T-cell (primary cell): Measurements from ENCODE around the gene PP2D1. TPM values are rescaled to one million over a fixed set of nuclear protein-coding genes. Genes with fewer than 3 reads are reported as not detected.

Source experiments
- ATAC-seq, 4 experiments: fragments of 200-7000 bp in 3 of 4; fragments of 150-1000 bp in 1 of 4; cut with Tn5 transposase; replicated peaks in 1 of 4; 1 replicate in 3 of 4; 2 replicates in 1 of 4; pipeline ENCODE4 v1.10.0; 2021; ENCODE audit warnings: moderate library complexity in 3 of 4, mild to moderate bottlenecking in 2 of 4, moderate number of reproducible peaks in 1 of 4
- CTCF ChIA-PET, 2 donors: fragments of 300-600 bp; sonication (Branson Sonifier 250); formaldehyde crosslinking; loops; one replicate each; lab custom pipeline; 2022; ENCODE audit warnings: antibody characterized with exemption in 2 of 2; lab: Charles Lee
- POLR2A ChIA-PET, 2 donors: fragments of 300-600 bp; sonication (Branson Sonifier 250); formaldehyde crosslinking; loops; one replicate each; lab custom pipeline; 2022; ENCODE audit warnings: antibody characterized with exemption in 2 of 2; lab: Charles Lee
- DNase-seq, 35 experiments: peaks; one replicate each; pipeline versions ENCODE4 v3.0.0 to v3.0.0-alpha.2; 2013 to 2023
- H3K27ac ChIP-seq: one replicate; pipeline ENCODE4 v1.5.1; 2013; ENCODE audit warnings: low read length
- H3K27me3 ChIP-seq, 2 experiments: replicated peaks in 1 of 2; 1 replicate in 1 of 2; 2 replicates in 1 of 2; pipeline versions ENCODE4 v1.6.1 to v1.7.0; 2013; ENCODE audit warnings: low read length in 1 of 2, mixed read lengths in 1 of 2; ENCODE audit not compliant: control insufficient read depth in 2 of 2, insufficient read depth in 2 of 2; ENCODE audit errors: extremely low read depth in 1 of 2
- H3K36me3 ChIP-seq, 2 donors: 1 replicate in 1 of 2; 2 replicates in 1 of 2; pipeline versions ENCODE4 v1.6.1 to v1.7.0; 2013; ENCODE audit warnings: low read length in 1 of 2; ENCODE audit not compliant: control insufficient read depth in 2 of 2, insufficient read depth in 1 of 2; ENCODE audit errors: extremely low read depth in 1 of 2
- H3K4me1 ChIP-seq, 2 experiments: 1 replicate in 1 of 2; 2 replicates in 1 of 2; pipeline versions ENCODE4 v1.6.1 to v1.7.0; 2013; ENCODE audit warnings: low read length in 2 of 2, mixed read lengths in 1 of 2; ENCODE audit not compliant: insufficient read depth in 2 of 2, control insufficient read depth in 1 of 2; ENCODE audit errors: extremely low read depth in 1 of 2
- H3K4me3 ChIP-seq, 2 donors: 1 replicate in 1 of 2; 2 replicates in 1 of 2; pipeline versions ENCODE4 v1.5.1 to v1.7.0; 2013; ENCODE audit warnings: mild to moderate bottlenecking in 2 of 2, low read length in 1 of 2, moderate library complexity in 1 of 2; ENCODE audit not compliant: control insufficient read depth in 1 of 2; ENCODE audit errors: extremely low read depth in 1 of 2
- H3K9me3 ChIP-seq: 2 replicates; pipeline ENCODE4 v1.7.0; 2013
- H3K27ac Mint-ChIP-seq, 2 donors: one replicate each; pipeline ENCODE4 v1.8.0; 2020 to 2021; ENCODE audit warnings: mild to moderate bottlenecking in 2 of 2, mixed read lengths in 2 of 2
- H3K27me3 Mint-ChIP-seq, 2 donors: one replicate each; pipeline ENCODE4 v1.8.0; 2021 to 2022; ENCODE audit warnings: mixed read lengths in 2 of 2
- H3K36me3 Mint-ChIP-seq: one replicate; pipeline ENCODE4 v1.8.0; 2021; ENCODE audit warnings: mixed read lengths
- H3K4me1 Mint-ChIP-seq, 3 donors: one replicate each; pipeline ENCODE4 v1.8.0; 2020 to 2022; ENCODE audit warnings: mixed read lengths in 3 of 3, mild to moderate bottlenecking in 1 of 3
- H3K4me3 Mint-ChIP-seq, 3 donors: one replicate each; pipeline ENCODE4 v1.8.0; 2020 to 2022; ENCODE audit warnings: mild to moderate bottlenecking in 3 of 3, mixed read lengths in 3 of 3, moderate library complexity in 3 of 3
- H3K9me3 Mint-ChIP-seq, 3 donors: one replicate each; pipeline ENCODE4 v1.8.0; 2020 to 2022; ENCODE audit warnings: mixed read lengths in 3 of 3
- WGBS: methylation state at CpG from one replicate; pipeline ENCODE4 v1.1.5; 2013; ENCODE audit warnings: missing lambda C conversion rate; ENCODE audit not compliant: insufficient coverage; 5-methylcytosine and 5-hydroxymethylcytosine counted together
- total RNA-seq, 35 experiments: library from RNA in 6 of 35; stranded (reverse) in 6 of 35; fragments of 120-200 nt in 1 of 35; gene quantifications; one replicate each; pipeline versions ENCODE4 v1.2.1 to v1.2.4 and lab custom pipeline; 2013 to 2026

The PP2D1 gene
- total RNA-seq, 5 donors from 2014 or later (not counting 1 experiment from before 2014, with no cell fraction given), result not detected

- Mint-ChIP-seq H3K27ac (no peak overlapping the region), H3K9me3 (no peaks in the 10 kb centered on the region), H3K27me3 (no peaks in the 10 kb centered on the region), H3K4me1 (peaks cover 35 to 41% (median 39%) of the 10 kb centered on the region in 3 donors), H3K4me3 (no peak overlapping the region), H3K36me3 (peaks cover 9% of the 10 kb centered on the region)
- no peak overlapping the region for H3K4me3 ChIP-seq
- no peaks in the 10 kb centered on the region for H3K36me3 ChIP-seq
- POLR2A ChIA-PET, result no interaction called here
- WGBS, result 86% methylated on average over 2 of the region's 3 CpGs
- H3K4me1 ChIP-seq, result peaks cover 0 to 61% of the 10 kb centered on the region in 2 experiments
- ATAC-seq (no peak), DNase-seq (no peak)
- no peaks in the 10 kb centered on the region for H3K9me3 ChIP-seq
- H3K27me3 ChIP-seq, result no peaks in the 10 kb centered on the region
- peak overlapping the region; percentile 74 for H3K27ac ChIP-seq
- CTCF ChIA-PET, result no interaction called here
These were observed 43.8 kb upstream of the PP2D1 start for GRCh38 chr3:20055842-20056241.

DNA sequence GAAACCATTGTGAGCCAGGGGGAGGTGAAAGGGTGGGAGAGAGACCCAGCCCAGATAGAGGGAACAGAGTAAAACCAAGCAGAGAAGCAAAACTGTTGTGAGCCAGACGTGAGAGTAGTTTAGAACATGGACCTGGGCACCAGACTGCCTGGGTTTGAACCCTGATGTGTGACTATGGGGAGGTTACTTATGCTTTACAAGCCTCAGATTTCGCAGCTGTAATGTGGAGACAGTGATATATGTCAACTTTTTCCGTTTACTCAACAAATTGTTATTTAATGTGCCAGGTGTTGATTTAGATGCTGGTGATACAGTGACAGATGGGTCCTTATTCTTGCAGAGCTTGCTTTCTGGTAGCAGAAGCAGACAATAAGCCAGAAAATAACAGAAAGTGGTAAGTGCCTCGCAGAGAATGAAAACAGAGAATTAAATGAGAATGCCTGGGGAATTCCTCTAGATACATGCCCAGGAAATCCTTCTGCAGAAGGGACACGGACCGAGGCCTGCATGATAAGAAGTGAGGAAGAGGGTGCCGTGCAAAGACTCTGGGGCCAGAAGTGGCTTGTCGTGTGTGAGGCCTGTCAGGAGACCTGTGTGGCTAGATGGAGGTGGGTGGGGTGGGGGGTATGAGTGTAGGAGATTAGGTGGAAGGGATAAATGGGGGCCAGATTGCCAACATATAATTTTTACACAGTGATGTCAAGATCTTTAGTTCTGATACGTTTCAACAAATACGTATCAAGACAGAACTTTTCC, 43.1 kb upstream of the PP2D1 start:
- no peaks in the 10 kb centered on the region for H3K36me3 ChIP-seq
- CTCF ChIA-PET, result interaction anchor here in 1 of 2 donors (1.0 kb wide), 3 partner anchors 11 to 21 kb away, joined by 3 to 4 read pairs (median 4); no protein-coding TSS in a partner anchor
- POLR2A ChIA-PET, result interaction anchor here in 1 of 2 donors (0.7 kb wide), 1 partner anchor 107 kb away, joined by 13 read pairs; no protein-coding TSS in a partner anchor
- peak overlapping the region in 1 of 2 donors; percentile 1 for H3K4me3 ChIP-seq
- 13% methylated on average over 5 of the region's 10 CpGs for WGBS
- ATAC-seq (peak in 3 of 4 experiments; percentile 31 to 54 (median 53)), DNase-seq (peak in 2 of 35 experiments; percentile 11 to 40)
- H3K27me3 ChIP-seq, result no peaks in the 10 kb centered on the region
- Mint-ChIP-seq H3K27me3 (no peaks in the 10 kb centered on the region), H3K36me3 (peaks cover 9% of the 10 kb centered on the region), H3K27ac (no peak overlapping the region), H3K4me1 (peaks cover 38 to 43% (median 40%) of the 10 kb centered on the region in 3 donors), H3K4me3 (no peak overlapping the region), H3K9me3 (no peaks in the 10 kb centered on the region)
- peaks cover 0 to 59% of the 10 kb centered on the region in 2 experiments for H3K4me1 ChIP-seq
- no peaks in the 10 kb centered on the region for H3K9me3 ChIP-seq
- peak overlapping the region; percentile 74 for H3K27ac ChIP-seq

GRCh38 chr3:20054549-20054987, 42.5 kb upstream of the PP2D1 start:
- Mint-ChIP-seq H3K27ac (no peak overlapping the region), H3K27me3 (no peaks in the 10 kb centered on the region), H3K9me3 (no peaks in the 10 kb centered on the region), H3K4me3 (no peak overlapping the region), H3K4me1 (peaks cover 36 to 43% (median 40%) of the 10 kb centered on the region in 3 donors), H3K36me3 (peaks cover 3% of the 10 kb centered on the region)
- WGBS, result 38% methylated on average over 2 of the region's 4 CpGs
- ATAC-seq (peak; percentile 85 to 94 (median 90)), DNase-seq (peak; percentile 14 to 79 (median 52))
- Histone ChIP-seq H3K4me3 (peak overlapping the region in 1 of 2 donors; percentile 4), H3K27me3 (no peaks in the 10 kb centered on the region), H3K4me1 (peaks cover 0 to 62% of the 10 kb centered on the region in 2 experiments), H3K27ac (peak overlapping the region; percentile 74), H3K9me3 (no peaks in the 10 kb centered on the region), H3K36me3 (no peaks in the 10 kb centered on the region)
- ChIA-PET CTCF (interaction anchor here in 1 of 2 donors (1.0 kb wide), 3 partner anchors 11 to 21 kb away, joined by 3 to 4 read pairs (median 4); no protein-coding TSS in a partner anchor), POLR2A (no interaction called here)

- Histone ChIP-seq H3K4me1 (peaks cover 0 to 68% of the 10 kb centered on the region in 2 experiments), H3K27me3 (no peaks in the 10 kb centered on the region), H3K9me3 (no peaks in the 10 kb centered on the region), H3K27ac (no peak overlapping the region), H3K4me3 (no peak overlapping the region), H3K36me3 (peaks cover 0 to 2% of the 10 kb centered on the region in 2 donors)
- Mint-ChIP-seq H3K4me1 (peaks cover 47 to 56% (median 52%) of the 10 kb centered on the region in 3 donors), H3K9me3 (no peaks in the 10 kb centered on the region), H3K36me3 (peaks cover 8% of the 10 kb centered on the region), H3K27me3 (no peaks in the 10 kb centered on the region), H3K4me3 (no peak overlapping the region), H3K27ac (peak overlapping the region; percentile 15 to 71)
- 43% methylated on average over 1 of the region's 7 CpGs for WGBS
- ChIA-PET POLR2A (interaction anchor here (1.4 to 1.5 kb wide), 2 partner anchors 12 kb away, joined by 3 to 6 read pairs; partner anchors contain the start of gene KAT2B (in 2 of the 2)), CTCF (interaction anchor here (0.7 to 1.4 kb wide), 2 partner anchors 12 to 22 kb away, joined by 3 to 6 read pairs; no protein-coding TSS in a partner anchor)
- DNase-seq (no peak), ATAC-seq (no peak)
These were observed 40.8 kb upstream of the PP2D1 start for GRCh38 chr3:20052851-20053250.

GRCh38 chr3:20051123-20051806, 39.2 kb upstream of the PP2D1 start:
- H3K4me3 Mint-ChIP-seq, result no peak overlapping the region
- Histone ChIP-seq H3K9me3 (no peaks in the 10 kb centered on the region), H3K27me3 (no peaks in the 10 kb centered on the region), H3K4me1 (peaks cover 0 to 69% of the 10 kb centered on the region in 2 experiments), H3K4me3 (no peak overlapping the region), H3K27ac (no peak overlapping the region), H3K36me3 (peaks cover 0 to 6% of the 10 kb centered on the region in 2 donors)
- ChIA-PET CTCF (interaction anchor here in 1 of 2 donors (0.7 to 1.4 kb wide), 2 partner anchors 9 to 10 kb away, joined by 3 to 6 read pairs; no protein-coding TSS in a partner anchor), POLR2A (interaction anchor here (0.5 to 0.7 kb wide), 4 partner anchors 55 to 163 kb away, joined by 3 to 4 read pairs (median 3); no protein-coding TSS in a partner anchor)
- H3K36me3 Mint-ChIP-seq, result peaks cover 11% of the 10 kb centered on the region
- ATAC-seq (no peak), DNase-seq (no peak)
- H3K27ac Mint-ChIP-seq, result peak overlapping the region; percentile 20 to 34
- H3K4me1 Mint-ChIP-seq, result peaks cover 56 to 72% (median 66%) of the 10 kb centered on the region in 3 donors
- H3K9me3 Mint-ChIP-seq, result no peaks in the 10 kb centered on the region
- H3K27me3 Mint-ChIP-seq, result no peaks in the 10 kb centered on the region
- WGBS, result no CpG with 5 or more reads among the region's 4 CpGs
